Mesenchymal stem cell (in vitro differentiated cells and primary cell): Measurements from ENCODE around the gene BDKRB2.

Experiments
- DNase-seq: peaks from one replicate; pipeline ENCODE4 v3.0.0-alpha.2; 2013
- H2AFZ ChIP-seq: one replicate; pipeline ENCODE4 v1.6.1; 2013; ENCODE audit warnings: low read depth, mild to moderate bottlenecking, control low read depth, inconsistent platforms, low read length, moderate library complexity
- H2AK5ac ChIP-seq: 2 replicates; pipeline ENCODE4 v1.6.1; 2013; ENCODE audit warnings: low read length, moderate library complexity, mild to moderate bottlenecking, inconsistent platforms; ENCODE audit not compliant: severe bottlenecking
- H2BK120ac ChIP-seq: one replicate; pipeline ENCODE4 v1.6.1; 2013; ENCODE audit warnings: low read depth, mild to moderate bottlenecking, inconsistent platforms, low read length, moderate library complexity
- H2BK12ac ChIP-seq, 2 experiments: one replicate each; pipeline ENCODE4 v1.6.1; 2013; ENCODE audit warnings: inconsistent platforms in 2 of 2, low read length in 2 of 2, mild to moderate bottlenecking in 2 of 2, moderate library complexity in 2 of 2, control low read depth in 1 of 2
- H2BK15ac ChIP-seq: one replicate; pipeline ENCODE4 v1.6.1; 2013; ENCODE audit warnings: mild to moderate bottlenecking, low read depth, inconsistent platforms; ENCODE audit not compliant: poor library complexity, severe bottlenecking
- H2BK5ac ChIP-seq: 2 replicates; pipeline ENCODE4 v1.6.1; 2013; ENCODE audit warnings: low read depth, mild to moderate bottlenecking, low read length, control low read depth, inconsistent platforms; ENCODE audit not compliant: poor library complexity, severe bottlenecking
- H3K14ac ChIP-seq, 2 experiments: one replicate each; pipeline ENCODE4 v1.6.1; 2013; ENCODE audit warnings: inconsistent platforms in 2 of 2, low read length in 2 of 2, control low read depth in 1 of 2, mild to moderate bottlenecking in 1 of 2, moderate library complexity in 1 of 2
- H3K18ac ChIP-seq, 2 experiments: one replicate each; pipeline ENCODE4 v1.6.1; 2013; ENCODE audit warnings: inconsistent platforms in 2 of 2, low read length in 2 of 2, control low read depth in 1 of 2, low read depth in 1 of 2, mild to moderate bottlenecking in 1 of 2
- H3K23ac ChIP-seq, 2 experiments: one replicate each; pipeline ENCODE4 v1.6.1; 2013; ENCODE audit warnings: inconsistent platforms in 2 of 2, low read length in 2 of 2, mild to moderate bottlenecking in 2 of 2, moderate library complexity in 2 of 2, control low read depth in 1 of 2
- H3K27ac ChIP-seq: 2 replicates; pipeline ENCODE4 v1.5.1; 2013; ENCODE audit warnings: mild to moderate bottlenecking, moderate library complexity, low read length, control low read depth, inconsistent platforms; ENCODE audit not compliant: poor library complexity, severe bottlenecking
- H3K27me3 ChIP-seq, 2 experiments: 2 replicates each; pipeline versions ENCODE4 v1.6.1 to v1.7.0; 2013; ENCODE audit warnings: low read length in 2 of 2, mild to moderate bottlenecking in 2 of 2, moderate library complexity in 2 of 2, control low read depth in 1 of 2, inconsistent platforms in 1 of 2; ENCODE audit not compliant: control insufficient read depth in 1 of 2, insufficient read depth in 1 of 2
- H3K36me3 ChIP-seq, 2 experiments: 2 replicates each; pipeline versions ENCODE4 v1.6.1 to v1.7.0; 2013; ENCODE audit warnings: low read length in 2 of 2, control low read depth in 1 of 2, inconsistent platforms in 1 of 2, low read depth in 1 of 2, mild to moderate bottlenecking in 1 of 2; ENCODE audit not compliant: insufficient read depth in 2 of 2, control insufficient read depth in 1 of 2
- H3K4ac ChIP-seq, 2 experiments: one replicate each; pipeline ENCODE4 v1.6.1; 2013; ENCODE audit warnings: inconsistent platforms in 2 of 2, low read length in 2 of 2, mild to moderate bottlenecking in 2 of 2, moderate library complexity in 2 of 2, control low read depth in 1 of 2, low read depth in 1 of 2
- H3K4me1 ChIP-seq: 2 replicates; pipeline ENCODE4 v1.6.1; 2013; ENCODE audit warnings: low read depth, low read length, control low read depth; ENCODE audit not compliant: control insufficient read depth, insufficient read depth
- H3K4me2 ChIP-seq: 2 replicates; pipeline ENCODE4 v1.6.1; 2013; ENCODE audit warnings: low read length, mild to moderate bottlenecking, inconsistent platforms; ENCODE audit not compliant: poor library complexity, severe bottlenecking
- H3K4me3 ChIP-seq, 2 experiments: 2 replicates each; pipeline versions ENCODE4 v1.5.1 to v1.7.0; 2013; ENCODE audit warnings: low read length in 2 of 2, mild to moderate bottlenecking in 2 of 2, control low read depth in 1 of 2, low read depth in 1 of 2; ENCODE audit not compliant: insufficient read depth in 1 of 2
- H3K79me1 ChIP-seq: replicated peaks from 2 replicates; pipeline ENCODE4 v1.6.1; 2013; ENCODE audit warnings: mild to moderate bottlenecking, control low read depth, low read length, inconsistent platforms; ENCODE audit not compliant: poor library complexity, severe bottlenecking
- H3K9ac ChIP-seq: 2 replicates; pipeline ENCODE4 v1.7.0; 2013; ENCODE audit warnings: mild to moderate bottlenecking, low read length, moderate library complexity
- H3K9me3 ChIP-seq: 2 replicates; pipeline ENCODE4 v1.7.0; 2013; ENCODE audit warnings: mild to moderate bottlenecking, low read length; ENCODE audit not compliant: control insufficient read depth
- H4K8ac ChIP-seq: one replicate; pipeline ENCODE4 v1.6.1; 2013; ENCODE audit warnings: inconsistent platforms, mild to moderate bottlenecking, low read length, moderate library complexity
- H4K91ac ChIP-seq: one replicate; pipeline ENCODE4 v1.6.1; 2013; ENCODE audit warnings: mild to moderate bottlenecking, low read length, inconsistent platforms
- WGBS: methylation state at CpG from one replicate; pipeline ENCODE4 v1.1.7; 2013; ENCODE audit warnings: mixed read lengths; 5-methylcytosine and 5-hydroxymethylcytosine counted together

The BDKRB2 gene

GRCh38 chr14:96232506-96232905, 27.9 kb downstream of the BDKRB2 start:
- DNase-seq: no peak

GRCh38 chr14:96233661-96234060, 29.0 kb downstream of the BDKRB2 start:
- no peak overlapping the region for H4K91ac ChIP-seq
- no peak overlapping the region for H2BK120ac ChIP-seq
- no peak overlapping the region for H3K18ac ChIP-seq
- no peak overlapping the region for H3K4me2 ChIP-seq
- H3K36me3 ChIP-seq: peaks cover 34 to 75% of the 10 kb centered on the region in 2 experiments
- H3K4me1 ChIP-seq: peaks cover 31% of the 10 kb centered on the region
- peak overlapping the region; percentile 94 for H3K27ac ChIP-seq
- H2AK5ac ChIP-seq: peak overlapping the region; percentile 99
- peak; percentile 34 for DNase-seq
- peak overlapping the region; percentile 71 for H3K9ac ChIP-seq
- no peak overlapping the region for H3K4me3 ChIP-seq
- peak overlapping the region; percentile 26 for H2BK15ac ChIP-seq
- H3K79me1 ChIP-seq: peaks cover 20% of the 10 kb centered on the region
- no peak overlapping the region for H3K4ac ChIP-seq
- H2BK12ac ChIP-seq: no peak overlapping the region
- no peaks in the 10 kb centered on the region for H3K27me3 ChIP-seq
- no peak overlapping the region for H2BK5ac ChIP-seq
- 85% methylated on average over 3 of the region's 3 CpGs for WGBS
- no peak overlapping the region for H4K8ac ChIP-seq
- no peak overlapping the region for H2AFZ ChIP-seq
- H3K9me3 ChIP-seq: no peaks in the 10 kb centered on the region
- no peak overlapping the region for H3K23ac ChIP-seq
- H3K14ac ChIP-seq: no peak overlapping the region

More at GRCh38 chr14:96232506-96232905, 27.9 kb downstream of the BDKRB2 start:
- H3K9ac ChIP-seq: no peak overlapping the region
- no peak overlapping the region for H2AK5ac ChIP-seq
- H3K9me3 ChIP-seq: no peaks in the 10 kb centered on the region
- no peak overlapping the region for H2BK5ac ChIP-seq
- H4K91ac ChIP-seq: no peak overlapping the region
- no peak overlapping the region for H3K18ac ChIP-seq
- H3K4me3 ChIP-seq: no peak overlapping the region
- H3K4me1 ChIP-seq: peaks cover 32% of the 10 kb centered on the region
- peaks cover 29% of the 10 kb centered on the region for H3K79me1 ChIP-seq
- 93% methylated on average over 11 of the region's 11 CpGs for WGBS
- no peak overlapping the region for H3K4me2 ChIP-seq
- H3K27ac ChIP-seq: no peak overlapping the region
- no peak overlapping the region for H2BK12ac ChIP-seq
- H3K14ac ChIP-seq: no peak overlapping the region
- no peak overlapping the region for H2BK15ac ChIP-seq
- no peak overlapping the region for H3K23ac ChIP-seq
- no peak overlapping the region for H2AFZ ChIP-seq
- H3K4ac ChIP-seq: no peak overlapping the region
- no peak overlapping the region for H2BK120ac ChIP-seq
- H4K8ac ChIP-seq: no peak overlapping the region
- H3K27me3 ChIP-seq: no peaks in the 10 kb centered on the region
- peaks cover 32 to 75% of the 10 kb centered on the region in 2 experiments for H3K36me3 ChIP-seq

GRCh38 chr14:96235426-96235825, 30.8 kb downstream of the BDKRB2 start:
- no peak overlapping the region for H2BK12ac ChIP-seq
- 27% methylated on average over 2 of the region's 4 CpGs for WGBS
- H3K36me3 ChIP-seq: peaks cover 44 to 84% of the 10 kb centered on the region in 2 experiments
- no peak overlapping the region for H2BK120ac ChIP-seq
- peaks cover 31% of the 10 kb centered on the region for H3K4me1 ChIP-seq
- no peak overlapping the region for H4K8ac ChIP-seq
- H4K91ac ChIP-seq: no peak overlapping the region
- no peak overlapping the region for H3K4ac ChIP-seq
- no peak overlapping the region for H2BK5ac ChIP-seq
- no peak overlapping the region for H3K4me2 ChIP-seq
- peak overlapping the region; percentile 13 for H3K27ac ChIP-seq
- no peak overlapping the region for H2BK15ac ChIP-seq
- no peak overlapping the region for H3K14ac ChIP-seq
- H3K4me3 ChIP-seq: no peak overlapping the region
- H3K27me3 ChIP-seq: no peaks in the 10 kb centered on the region
- no peaks in the 10 kb centered on the region for H3K9me3 ChIP-seq
- H3K23ac ChIP-seq: no peak overlapping the region
- H2AK5ac ChIP-seq: peak overlapping the region; percentile 31
- no peak overlapping the region for H2AFZ ChIP-seq
- DNase-seq: no peak
- peak overlapping the region; percentile 11 for H3K9ac ChIP-seq
- peaks cover 19% of the 10 kb centered on the region for H3K79me1 ChIP-seq
- no peak overlapping the region for H3K18ac ChIP-seq

- H3K79me1 ChIP-seq: peaks cover 24% of the 10 kb centered on the region
- no peak overlapping the region for H2BK12ac ChIP-seq
- H4K91ac ChIP-seq: no peak overlapping the region
- no peak overlapping the region for H3K27ac ChIP-seq
- H3K4me3 ChIP-seq: no peak overlapping the region
- no peak overlapping the region for H3K9ac ChIP-seq
- no peak overlapping the region for H3K18ac ChIP-seq
- no peak overlapping the region for H4K8ac ChIP-seq
- peaks cover 29% of the 10 kb centered on the region for H3K4me1 ChIP-seq
- H3K27me3 ChIP-seq: no peaks in the 10 kb centered on the region
- no peak overlapping the region for H3K4me2 ChIP-seq
- no peak overlapping the region for H3K23ac ChIP-seq
- H2AFZ ChIP-seq: no peak overlapping the region
- no peak overlapping the region for H3K4ac ChIP-seq
- no peak overlapping the region for H2AK5ac ChIP-seq
- peaks cover 57 to 87% of the 10 kb centered on the region in 2 experiments for H3K36me3 ChIP-seq
- H3K9me3 ChIP-seq: no peaks in the 10 kb centered on the region
- no peak overlapping the region for H2BK120ac ChIP-seq
- no peak overlapping the region for H2BK15ac ChIP-seq
- 98% methylated on average over 2 of the region's 2 CpGs for WGBS
- DNase-seq: no peak
- no peak overlapping the region for H3K14ac ChIP-seq
- H2BK5ac ChIP-seq: no peak overlapping the region
Observed at GRCh38 chr14:96237641-96238040, 33.0 kb downstream of the BDKRB2 start.
